Activated B cell treated with CpG ODN at 0.5 μM for 24 hours (primary cell): Measurements from ENCODE around the gene ATP2B1. TPM values are rescaled to one million over a fixed set of nuclear protein-coding genes. Genes with fewer than 3 reads are reported as not detected.

ENCODE experiments used
- ATAC-seq: fragments of 200-7000 bp; cut with Tn5 transposase; one replicate; pipeline ENCODE4 v1.10.0; 2021; ENCODE audit warnings: low read depth, mild to moderate bottlenecking, moderate library complexity
- CTCF ChIA-PET: fragments of 350-600 bp; sonication (Branson Sonifier 250); formaldehyde crosslinking; loops from one replicate; lab custom pipeline; 2021; ENCODE audit warnings: antibody characterized with exemption; lab: Charles Lee
- POLR2A ChIA-PET: fragments of 350-600 bp; sonication (Branson Sonifier 250); formaldehyde crosslinking; loops from one replicate; lab custom pipeline; 2021; ENCODE audit warnings: antibody characterized with exemption; lab: Charles Lee
- DNase-seq: peaks from one replicate; pipeline ENCODE4 v3.0.0; 2022
- H3K27ac Mint-ChIP-seq: one replicate; pipeline ENCODE4 v1.8.0; 2020; ENCODE audit warnings: mixed read lengths
- H3K27me3 Mint-ChIP-seq: one replicate; pipeline ENCODE4 v1.8.0; 2021; ENCODE audit warnings: mixed read lengths
- H3K36me3 Mint-ChIP-seq: one replicate; pipeline ENCODE4 v1.8.0; 2021; ENCODE audit warnings: low read depth, mixed read lengths
- H3K4me1 Mint-ChIP-seq: one replicate; pipeline ENCODE4 v1.8.0; 2021; ENCODE audit warnings: mixed read lengths
- H3K4me3 Mint-ChIP-seq: one replicate; pipeline ENCODE4 v1.8.0; 2020; ENCODE audit warnings: mild to moderate bottlenecking, mixed read lengths
- H3K9me3 Mint-ChIP-seq: one replicate; pipeline ENCODE4 v1.8.0; 2020; ENCODE audit warnings: mixed read lengths
- CTCF ChIP-seq: fragments of 200-600 bp; IDR thresholded peaks from one replicate; pipeline ENCODE4 v1.8.0; 2022; ENCODE audit warnings: antibody characterized with exemption, mild to moderate bottlenecking
- intact Hi-C: fragments of 100-400 bp; cut with micrococcal nuclease; formaldehyde crosslinking; loops from one replicate; pipeline ENCODE4 v1.15.1; 2024
- total RNA-seq: library from RNA; stranded (reverse); gene quantifications from 2 replicates; pipeline ENCODE4 v1.2.3, GENCODE V29; 2022

Gene ATP2B1
- total RNA-seq, 1 donor from 2014 or later: 136 TPM

- ChIA-PET CTCF (no interaction called here), POLR2A (no interaction called here)
- intact Hi-C loops: no loop called here
- TF ChIP-seq CTCF: no peak
- peaks cover 58% of the 10 kb centered on the region for H3K4me1 Mint-ChIP-seq
- no peak overlapping the region for H3K27ac Mint-ChIP-seq
- no peak for ATAC-seq
- no peak for DNase-seq
- peaks cover 79% of the 10 kb centered on the region for H3K36me3 Mint-ChIP-seq
- H3K27me3 Mint-ChIP-seq: no peaks in the 10 kb centered on the region
- H3K9me3 Mint-ChIP-seq: no peaks in the 10 kb centered on the region
- no peak overlapping the region for H3K4me3 Mint-ChIP-seq
Observed at GRCh38 chr12:89649139-89649538, 59.5 kb downstream of the ATP2B1 start.

GRCh38 chr12:89648211-89648930 is 60.3 kb downstream of the ATP2B1 start:
- DNase-seq (no peak), ATAC-seq (no peak)
- no peaks in the 10 kb centered on the region for H3K9me3 Mint-ChIP-seq
- peaks cover 80% of the 10 kb centered on the region for H3K36me3 Mint-ChIP-seq
- POLR2A ChIA-PET: no interaction called here
- peaks cover 55% of the 10 kb centered on the region for H3K4me1 Mint-ChIP-seq
- TF ChIP-seq CTCF: no peak
- no peak overlapping the region for H3K4me3 Mint-ChIP-seq
- H3K27ac Mint-ChIP-seq: peak overlapping the region; percentile 64
- no peaks in the 10 kb centered on the region for H3K27me3 Mint-ChIP-seq
- CTCF ChIA-PET: no interaction called here
- intact Hi-C loops: loop anchor here (1.0 kb wide), 1 partner anchor 9 kb away; no protein-coding TSS in a partner anchor

DNA sequence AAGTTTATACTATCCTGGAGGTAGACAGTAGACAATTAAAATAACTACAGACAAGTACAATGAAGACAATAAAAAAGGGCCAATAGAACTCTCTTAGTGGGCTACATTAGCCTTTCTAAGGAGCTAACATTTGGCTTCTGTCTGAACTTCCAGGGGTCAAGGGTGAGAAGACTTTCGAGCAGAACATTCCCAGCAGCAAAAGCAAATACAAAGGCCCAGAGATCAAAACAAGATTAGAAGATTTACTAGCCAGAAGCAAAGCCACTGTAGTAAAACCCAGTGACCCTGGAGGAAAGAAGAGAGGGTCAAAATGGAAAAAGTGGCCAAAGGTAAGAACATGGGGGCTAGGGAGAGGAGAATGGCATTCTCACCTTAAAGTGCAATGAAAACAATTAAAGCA is 63.2 kb downstream of the ATP2B1 start:
- no peak for TF ChIP-seq CTCF
- no peak for ATAC-seq
- intact Hi-C loops: no loop called here
- Mint-ChIP-seq H3K27ac (peak overlapping the region; percentile 10), H3K4me1 (peaks cover 48% of the 10 kb centered on the region), H3K36me3 (peaks cover 80% of the 10 kb centered on the region), H3K27me3 (no peaks in the 10 kb centered on the region), H3K9me3 (no peaks in the 10 kb centered on the region), H3K4me3 (no peak overlapping the region)
- ChIA-PET POLR2A (interaction anchor here (1.4 kb wide), 1 partner anchor 64 kb away, joined by 5 read pairs; the partner anchor contains the start of gene ATP2B1), CTCF (no interaction called here)
- DNase-seq: no peak

- peaks cover 34% of the 10 kb centered on the region for H3K4me1 Mint-ChIP-seq
- H3K27me3 Mint-ChIP-seq: no peaks in the 10 kb centered on the region
- peaks cover 77% of the 10 kb centered on the region for H3K36me3 Mint-ChIP-seq
Observed at GRCh38 chr12:89642959-89643358, 65.7 kb downstream of the ATP2B1 start.

More at GRCh38 chr12:89642959-89643358, 65.7 kb downstream of the ATP2B1 start:
- ChIA-PET POLR2A (no interaction called here), CTCF (no interaction called here)
- intact Hi-C loops: no loop called here
- DNase-seq: no peak
- no peaks in the 10 kb centered on the region for H3K9me3 Mint-ChIP-seq
- ATAC-seq: no peak
- H3K4me3 Mint-ChIP-seq: no peak overlapping the region
- TF ChIP-seq CTCF: no peak
- no peak overlapping the region for H3K27ac Mint-ChIP-seq
